K562 (cell line): Measurements from ENCODE around the gene NUP210. TPM values are rescaled to one million over a fixed set of nuclear protein-coding genes. Genes with fewer than 3 reads are reported as not detected.

Experiments
- ATAC-seq: fragments of 200-7000 bp; cut with Tn5 transposase; 3 replicates; pipeline ENCODE4 v1.9.1; 2020; ENCODE audit warnings: moderate library complexity
- BruUV-seq: library from RNA; stranded (reverse); fragments of 400-500 nt; replicated peaks from 2 replicates; lab custom pipeline; 2021; lab: Mats Ljungman, UMichigan
- CTCF ChIA-PET: fragments of 300-600 bp; formaldehyde crosslinking; extraction: SDS; loops from one replicate; lab custom pipeline; 2021; ENCODE audit warnings: low intra/inter-chr PET ratio; lab: Yijun Ruan, JAX
- POLR2A ChIA-PET: fragments of 300-600, 350-650 bp; sonication (Branson Sonifier 250); formaldehyde crosslinking; extraction: SDS; loops from one replicate; lab custom pipeline; 2021; ENCODE audit warnings: antibody characterized with exemption, inconsistent platforms; lab: Yijun Ruan, JAX
- DNase-seq, 4 experiments: peaks; one replicate each; pipeline versions ENCODE4 v3.0.0 to v3.0.0-alpha.2; 2011 to 2018; ENCODE audit warnings: low spot score in 3 of 4, mixed read lengths in 3 of 4; ENCODE audit errors: extremely low read depth in 1 of 4
- FAIRE-seq: peaks from 2 replicates; lab custom pipeline; 2011; peaks lifted over from hg19 to GRCh38; lab: Jason Lieb, UNC
- H2AFZ ChIP-seq: 2 replicates; pipeline ENCODE4 v1.6.0; 2011; ENCODE audit warnings: low read depth, low read length, control low read depth, inconsistent platforms
- H3K27ac ChIP-seq: fragments of 200-600 bp; 3 replicates; pipeline ENCODE4 v1.8.0; 2011; ENCODE audit warnings: low read depth, mild to moderate bottlenecking, control low read depth, inconsistent platforms, low read length, moderate library complexity, mixed read lengths; ENCODE audit errors: extremely low read depth
- H3K27me3 ChIP-seq, 2 experiments: fragments of 300-600 bp in 1 of 2; 2 replicates in 1 of 2; 3 replicates in 1 of 2; pipeline versions ENCODE4 v1.6.0 to v1.8.0; 2011; ENCODE audit warnings: inconsistent platforms in 2 of 2, low read length in 2 of 2, mild to moderate bottlenecking in 1 of 2, mixed read lengths in 1 of 2, moderate library complexity in 1 of 2; ENCODE audit not compliant: control insufficient read depth in 2 of 2, insufficient read depth in 2 of 2
- H3K36me3 ChIP-seq: fragments of 300-600 bp; 3 replicates; pipeline ENCODE4 v1.8.0; 2011; ENCODE audit warnings: mild to moderate bottlenecking, low read length, inconsistent platforms; ENCODE audit not compliant: control insufficient read depth, insufficient read depth
- H3K4me1 ChIP-seq, 2 experiments: fragments of 200-600 bp in 1 of 2; replicated peaks in 1 of 2; 2 replicates in 1 of 2; 3 replicates in 1 of 2; pipeline versions ENCODE4 v1.5.1 to v1.8.0; 2011; ENCODE audit warnings: inconsistent platforms in 2 of 2, low read length in 2 of 2, mild to moderate bottlenecking in 1 of 2, mixed read lengths in 1 of 2, moderate library complexity in 1 of 2; ENCODE audit not compliant: control insufficient read depth in 2 of 2, insufficient read depth in 2 of 2
- H3K4me2 ChIP-seq: 2 replicates; pipeline ENCODE4 v1.6.1; 2011; ENCODE audit warnings: low read length, control low read depth, inconsistent platforms, mixed read lengths; ENCODE audit not compliant: insufficient read depth
- H3K4me3 ChIP-seq: fragments of 200-600 bp; sonication (generic), shearing (Covaris generic); 2 replicates; pipeline ENCODE4 v1.5.1; 2016; ENCODE audit warnings: control low read depth, inconsistent platforms
- H3K79me2 ChIP-seq: fragments of 200-600 bp; 3 replicates; pipeline ENCODE4 v1.8.0; 2011; ENCODE audit warnings: low read length, inconsistent platforms; ENCODE audit not compliant: control insufficient read depth, insufficient read depth
- H3K9ac ChIP-seq, 2 experiments: 2 replicates each; pipeline versions ENCODE4 v1.6.0 to v1.6.1; 2011; ENCODE audit warnings: low read depth in 2 of 2, low read length in 2 of 2, control low read depth in 1 of 2, inconsistent platforms in 1 of 2, mild to moderate bottlenecking in 1 of 2, mixed read lengths in 1 of 2; ENCODE audit not compliant: insufficient read depth in 1 of 2
- H3K9me1 ChIP-seq: one replicate; pipeline ENCODE4 v1.6.0; 2011; ENCODE audit warnings: inconsistent platforms, mild to moderate bottlenecking, low read length, moderate library complexity; ENCODE audit not compliant: control insufficient read depth, insufficient read depth
- H3K9me3 ChIP-seq: replicated peaks from 2 replicates; pipeline ENCODE4 v1.5.1; 2011; ENCODE audit warnings: low read depth, low read length, inconsistent platforms; ENCODE audit not compliant: control insufficient read depth, insufficient read depth
- H4K20me1 ChIP-seq: replicated peaks from 2 replicates; pipeline ENCODE4 v1.6.1; 2011; ENCODE audit warnings: low read length, inconsistent platforms, mixed read lengths; ENCODE audit not compliant: control insufficient read depth, insufficient read depth
- CBFA2T3 ChIP-seq: fragments of 450-650 bp; IDR thresholded peaks from 2 replicates; pipeline ENCODE4 v1.6.1; 2017
- CXXC5 ChIP-seq: fragments of 250-450 bp; sonication (Bioruptor Pico); IDR thresholded peaks from 2 replicates; pipeline ENCODE4 v1.8.0; 2022; ENCODE audit warnings: inconsistent platforms, mild to moderate bottlenecking, moderate library complexity
- ESRRA ChIP-seq: fragments of 450-650 bp; IDR thresholded peaks from 2 replicates; pipeline ENCODE4 v1.6.1; 2014; ENCODE audit warnings: low read depth, mild to moderate bottlenecking, moderate library complexity, borderline replicate concordance
- HEY1 ChIP-seq: fragments of 250-450 bp; sonication (Bioruptor Pico); IDR thresholded peaks from 2 replicates; pipeline ENCODE4 v1.5.0; 2020; ENCODE audit warnings: mild to moderate bottlenecking, moderate library complexity, borderline replicate concordance
- HMGN3 ChIP-seq: IDR thresholded peaks from 2 replicates; pipeline ENCODE4 v1.6.1; 2011; ENCODE audit warnings: borderline replicate concordance, low read depth, mild to moderate bottlenecking, mixed read lengths, low read length; ENCODE audit not compliant: insufficient read length; ENCODE audit errors: extremely low read depth
- IRF9 ChIP-seq: fragments of 450-650 bp; IDR thresholded peaks from 2 replicates; pipeline ENCODE4 v1.6.1; 2016; ENCODE audit warnings: missing biosample characterization, missing genetic modification characterization
- JUN ChIP-seq, 2 experiments: sonication (generic) in 1 of 2; formaldehyde crosslinking in 1 of 2; IDR thresholded peaks; 2 replicates each; pipeline versions ENCODE4 v1.6.1 to v1.8.0; 2012 to 2022; ENCODE audit warnings: borderline replicate concordance in 2 of 2, mild to moderate bottlenecking in 2 of 2, improper control_type of control experiment in 1 of 2, low read depth in 1 of 2, low read length in 1 of 2, missing genetic modification reagents in 1 of 2
- PYGO2 ChIP-seq: fragments of 450-650 bp; IDR thresholded peaks from 2 replicates; pipeline ENCODE4 v1.6.1; 2016; ENCODE audit warnings: mild to moderate bottlenecking, missing genetic modification characterization, moderate library complexity, missing compliant biosample characterization
- RBM17 ChIP-seq: fragments of 200-400 bp; formaldehyde crosslinking; IDR thresholded peaks from 2 replicates; pipeline ENCODE4 v1.6.1; 2017; ENCODE audit warnings: low read depth, mild to moderate bottlenecking, low read length, borderline replicate concordance
- SP1 ChIP-seq: sonication (generic); formaldehyde crosslinking; IDR thresholded peaks from 2 replicates; pipeline ENCODE4 v1.8.1; 2022; ENCODE audit warnings: mild to moderate bottlenecking, missing genetic modification reagents
- TEAD4 ChIP-seq, 2 experiments: sonication (generic) in 1 of 2; formaldehyde crosslinking in 1 of 2; IDR thresholded peaks; 2 replicates each; pipeline versions ENCODE4 v1.6.1 to v1.8.0; 2012 to 2022; ENCODE audit warnings: borderline replicate concordance in 1 of 2, inconsistent platforms in 1 of 2, low read length in 1 of 2, mild to moderate bottlenecking in 1 of 2, missing genetic modification reagents in 1 of 2
- VEZF1 ChIP-seq: fragments of 200-800 bp; sonication (Bioruptor generic); IDR thresholded peaks from 2 replicates; pipeline ENCODE4 v1.6.1; 2017; ENCODE audit warnings: missing genetic modification characterization, missing compliant biosample characterization
- ZBTB2 ChIP-seq: fragments of 450-650 bp; IDR thresholded peaks from 2 replicates; pipeline ENCODE4 v1.6.1; 2016; ENCODE audit warnings: antibody characterized with exemption
- ZFP36 ChIP-seq: fragments of 150-350 bp; IDR thresholded peaks from 2 replicates; pipeline ENCODE4 v1.6.1; 2018; ENCODE audit warnings: low read length, low read depth; ENCODE audit not compliant: partially characterized antibody
- ZNF668 ChIP-seq: fragments of 250-450 bp; sonication (Bioruptor Pico); IDR thresholded peaks from 2 replicates; pipeline ENCODE4 v1.8.0; 2022; ENCODE audit warnings: mild to moderate bottlenecking, inconsistent platforms
- ZNF717 ChIP-seq: fragments of 250-450 bp; sonication (Bioruptor Pico); IDR thresholded peaks from 2 replicates; pipeline ENCODE4 v1.5.0; 2021
- ZNF76 ChIP-seq: fragments of 250-450 bp; sonication (Bioruptor Pico); IDR thresholded peaks from 2 replicates; pipeline ENCODE4 v1.4.0; 2020; ENCODE audit warnings: mild to moderate bottlenecking, moderate library complexity, borderline replicate concordance
- ZNF77 ChIP-seq: fragments of 250-450 bp; sonication (Bioruptor Pico); IDR thresholded peaks from 2 replicates; pipeline ENCODE4 v1.5.0; 2020
- WGBS: fragments of 100-300 bp; shearing (Covaris generic); methylation state at CpG from one replicate; pipeline ENCODE4 v1.1.6; 2016; ENCODE audit warnings: low coverage, mixed read lengths; ENCODE audit not compliant: insufficient coverage; ENCODE audit errors: missing lambda C conversion rate; 5-methylcytosine and 5-hydroxymethylcytosine counted together
- in situ Hi-C: fragments of 300-500 bp; cut with MboI; formaldehyde crosslinking; loops from 4 replicates; pipeline ENCODE4 v1.15.0; 2018; ENCODE audit warnings: inconsistent platforms, mixed read lengths
- intact Hi-C: fragments of 100-400 bp; cut with micrococcal nuclease; formaldehyde crosslinking; loops from 2 replicates; pipeline ENCODE4 v1.14.2; 2022
- polyA plus RNA-seq, 8 experiments: library from polyadenylated mRNA; depleted of rRNA in 4 of 8; stranded (reverse) in 5 of 8; unstranded in 3 of 8; fragments of >200 nt; fragmentation: Nextera tagmentation in 2 of 8; fragmentation: Illumina TruSeq in 1 of 8; extraction: Ambion mirVana in 2 of 8; extraction: Trizol in 1 of 8; gene quantifications; 2 replicates each; pipeline versions ENCODE4 v1.2.1 to v1.2.3, GENCODE V29; 2011 to 2014; ENCODE audit warnings: inconsistent platforms in 1 of 8, missing spikeins in 1 of 8
- total RNA-seq, 7 experiments: library from RNA; depleted of rRNA in 6 of 7; stranded (reverse); fragments of >200 nt in 6 of 7; fragmentation: Illumina TruSeq in 2 of 7; extraction: Trizol in 2 of 7; gene quantifications; 2 replicates each; pipeline versions ENCODE4 v1.2.1 to v1.2.3, GENCODE V29; 2011 to 2021; ENCODE audit warnings: low replicate concordance in 1 of 7

The NUP210 gene
- total and polyA plus RNA-seq, 9 of the 15 experiments (the other 6 are each of a cell fraction or from before 2014, with no cell fraction given): 1.2 to 138 (median 44.0) TPM

GRCh38 chr3:13352621-13353131, 67.4 kb downstream of the NUP210 start:
- CTCF ChIA-PET: no interaction called here
- FAIRE-seq (peak; percentile 98), DNase-seq (peak; percentile 92 to 95 (median 94)), ATAC-seq (peak; percentile 96)
- H3K4me3 ChIP-seq: no peak overlapping the region
- no peaks in the 10 kb centered on the region; the same call in 1 of the 2 replicates for H4K20me1 ChIP-seq
- H3K36me3 ChIP-seq: peaks cover 98% of the 10 kb centered on the region
- peak overlapping the region; percentile 34; the same call in 1 of the 2 replicates for H2AFZ ChIP-seq
- 0 out of 3 replicates have a peak, but pooled peaks cover 5% of the 10 kb centered on the region for H3K79me2 ChIP-seq
- H3K4me2 ChIP-seq: peak overlapping the region; percentile 27
- H3K9ac ChIP-seq: peak overlapping the region; percentile 47 to 82; a peak in 3 of 4 replicates
- peaks cover 9% of the 10 kb centered on the region for H3K9me1 ChIP-seq
- peak overlapping the region; percentile 90 for H3K27ac ChIP-seq
- H3K9me3 ChIP-seq: no peaks in the 10 kb centered on the region
- in situ Hi-C loops (no loop called here), intact Hi-C loops (loop anchor here (5.0 kb wide), 1 partner anchor 100 kb away; no protein-coding TSS in a partner anchor)
- no peaks in the 10 kb centered on the region for H3K27me3 ChIP-seq
- BruUV-seq: no TSS peak
- H3K4me1 ChIP-seq: peaks cover 18 to 25% of the 10 kb centered on the region in 2 experiments
- POLR2A ChIA-PET: interaction anchor here (1.2 kb wide), 1 partner anchor 11 kb away, joined by 3 read pairs; no protein-coding TSS in a partner anchor
- 36% methylated on average over 7 of the region's 7 CpGs for whole genome bisulfite sequencing
- TF ChIP-seq CBFA2T3 (peak; percentile 60), ZNF77 (CRISPR knock-in tag) (no peak), ZNF668 (CRISPR knock-in tag) (no peak), RBM17 (no peak), SP1 (no peak), HEY1 (no peak), ZNF76 (CRISPR knock-in tag) (no peak), PYGO2 (no peak), ZFP36 (peak; percentile 20), TEAD4 (IDR thresholded peaks at IDR 0.05; ENCODE audit: low read length) (no peak; the same call in 1 of the 2 replicates), TEAD4 (CRISPR knock-in tag; IDR thresholded peaks at IDR 0.05; ENCODE audit: borderline replicate concordance) (no peak), HMGN3 (peak; percentile 49), ZNF717 (no peak), JUN (IDR thresholded peaks at IDR 0.05; ENCODE audit: borderline replicate concordance, low read depth, low read length) (peak; percentile 78), JUN (CRISPR knock-in tag; IDR thresholded peaks at IDR 0.05; ENCODE audit: borderline replicate concordance) (no peak), ESRRA (0 out of 2 replicates have a peak, but pooled peaks have one; percentile 14), ZBTB2 (peak; percentile 90), IRF9 (tag) (0 out of 2 replicates have a peak, but pooled peaks have one; percentile 11), VEZF1 (CRISPR knock-in tag) (peak; percentile 72), CXXC5 (CRISPR knock-in tag) (no peak; the same call in 1 of the 2 replicates)
